HepG2 (cell line): ENCODE results near the gene ZC3H4. TPM values are rescaled to one million over a fixed set of nuclear protein-coding genes. Genes with fewer than 3 reads are reported as not detected.

Experiments
- ARID5B ChIP-seq: IDR thresholded peaks from 2 replicates; pipeline ENCODE4 v1.4.0; 2020; ENCODE audit warnings: mild to moderate bottlenecking, missing genetic modification reagents
- CENPBD1 ChIP-seq: sonication (generic); formaldehyde crosslinking; IDR thresholded peaks from 2 replicates; pipeline ENCODE4 v1.8.0; 2022; ENCODE audit warnings: missing genetic modification reagents, low read depth, mild to moderate bottlenecking, borderline replicate concordance
- CREM ChIP-seq, 2 experiments: sonication (generic) in 1 of 2; formaldehyde crosslinking in 1 of 2; IDR thresholded peaks; 2 replicates each; pipeline versions ENCODE4 v1.4.0 to v1.6.1; 2016 to 2020; ENCODE audit warnings: antibody characterized with exemption in 1 of 2, mild to moderate bottlenecking in 1 of 2, missing genetic modification reagents in 1 of 2
- DPF2 ChIP-seq: sonication (generic); formaldehyde crosslinking; IDR thresholded peaks from 2 replicates; pipeline ENCODE4 v1.4.0; 2020; ENCODE audit warnings: mild to moderate bottlenecking, low read depth, missing genetic modification reagents, borderline replicate concordance
- GATA4 ChIP-seq: sonication (generic); IDR thresholded peaks from 2 replicates; pipeline ENCODE4 v1.6.1; 2016; ENCODE audit warnings: antibody characterized with exemption, low read depth, borderline replicate concordance
- HNF1A ChIP-seq, 2 experiments: sonication (generic) in 1 of 2; formaldehyde crosslinking in 1 of 2; IDR thresholded peaks; 2 replicates each; pipeline versions ENCODE4 v1.4.0 to v1.6.1; 2016 to 2020; ENCODE audit warnings: borderline replicate concordance in 1 of 2, low read depth in 1 of 2, mild to moderate bottlenecking in 1 of 2, missing genetic modification reagents in 1 of 2
- KAT7 ChIP-seq: IDR thresholded peaks from 2 replicates; pipeline ENCODE4 v1.6.1; 2018; ENCODE audit warnings: borderline replicate concordance, missing compliant biosample characterization
- KLF15 ChIP-seq: sonication (generic); formaldehyde crosslinking; IDR thresholded peaks from 2 replicates; pipeline ENCODE4 v1.8.1; 2023; ENCODE audit warnings: borderline replicate concordance, mild to moderate bottlenecking, inconsistent platforms, missing genetic modification reagents, mixed read lengths
- NFIC ChIP-seq: IDR thresholded peaks from 2 replicates; pipeline ENCODE4 v1.6.1; 2012; ENCODE audit warnings: mild to moderate bottlenecking, low read length, inconsistent platforms
- REXO4 ChIP-seq: sonication (generic); formaldehyde crosslinking; IDR thresholded peaks from 2 replicates; pipeline ENCODE4 v1.8.0; 2022; ENCODE audit warnings: missing genetic modification reagents, mild to moderate bottlenecking, borderline replicate concordance
- RFXAP ChIP-seq: sonication (generic); formaldehyde crosslinking; IDR thresholded peaks from 2 replicates; pipeline ENCODE4 v1.4.0; 2020; ENCODE audit warnings: missing genetic modification reagents, borderline replicate concordance
- SATB2 ChIP-seq: sonication (generic); formaldehyde crosslinking; IDR thresholded peaks from 2 replicates; pipeline ENCODE4 v1.5.0; 2020; ENCODE audit warnings: missing genetic modification reagents
- SIX4 ChIP-seq: sonication (generic); formaldehyde crosslinking; IDR thresholded peaks from 2 replicates; pipeline ENCODE4 v1.4.0; 2020; ENCODE audit warnings: missing genetic modification reagents
- SNAPC5 ChIP-seq: sonication (generic); formaldehyde crosslinking; IDR thresholded peaks from 2 replicates; pipeline ENCODE4 v1.8.1; 2023; ENCODE audit warnings: mild to moderate bottlenecking, missing genetic modification reagents, borderline replicate concordance
- ZNF256 ChIP-seq: sonication (generic); formaldehyde crosslinking; conservative IDR thresholded peaks from 2 replicates; pipeline ENCODE4 v1.4.0; 2020; ENCODE audit warnings: missing genetic modification reagents
- ZNF589 ChIP-seq: sonication (generic); formaldehyde crosslinking; conservative IDR thresholded peaks from 2 replicates; pipeline ENCODE4 v1.8.0; 2022; ENCODE audit warnings: mild to moderate bottlenecking, moderate library complexity, missing genetic modification reagents
- ZNF660 ChIP-seq: sonication (generic); formaldehyde crosslinking; IDR thresholded peaks from 2 replicates; pipeline ENCODE4 v1.5.1; 2020; ENCODE audit warnings: mild to moderate bottlenecking, low read depth, missing genetic modification reagents, borderline replicate concordance
- ZNF678 ChIP-seq: sonication (generic); formaldehyde crosslinking; IDR thresholded peaks from 2 replicates; pipeline ENCODE4 v1.4.0; 2020; ENCODE audit warnings: mild to moderate bottlenecking, missing genetic modification reagents
- ZNF773 ChIP-seq: sonication (generic); formaldehyde crosslinking; IDR thresholded peaks from 2 replicates; pipeline ENCODE4 v1.4.0; 2020; ENCODE audit warnings: missing genetic modification reagents, borderline replicate concordance
- ZNF775 ChIP-seq: sonication (generic); formaldehyde crosslinking; IDR thresholded peaks from 2 replicates; pipeline ENCODE4 v1.4.0; 2020; ENCODE audit warnings: missing genetic modification reagents, mild to moderate bottlenecking, moderate library complexity, borderline replicate concordance
- polyA plus RNA-seq, 8 experiments: library from polyadenylated mRNA; depleted of rRNA in 3 of 8; stranded (reverse) in 7 of 8; unstranded in 1 of 8; fragments of >200 nt; fragmentation: Illumina TruSeq in 4 of 8; extraction: Trizol in 4 of 8; gene quantifications; 2 replicates each; pipeline versions ENCODE4 v1.2.1 to v1.2.3, GENCODE V29; 2011 to 2016; ENCODE audit warnings: low read depth in 4 of 8, missing spikeins in 1 of 8, mixed read lengths in 1 of 8; ENCODE audit not compliant: insufficient read depth in 1 of 8
- total RNA-seq, 5 experiments: library from RNA; depleted of rRNA; stranded (reverse); fragments of >200 nt; fragmentation: Illumina TruSeq; extraction: Trizol; gene quantifications; 2 replicates each; pipeline ENCODE4 v1.2.3, GENCODE V29; 2016; ENCODE audit warnings: low read depth in 1 of 5

Gene ZC3H4
- total and polyA plus RNA-seq, 2 of the 13 experiments (the other 11 are each of a cell fraction or from before 2014, with no cell fraction given), result 1.8 to 10.7 TPM

GRCh38 chr19:47107202-47107952 is 6.2 kb downstream of the ZC3H4 start (continued):
- peak; percentile 88 for TF ChIP-seq ARID5B (CRISPR knock-in tag)
- TF ChIP-seq KAT7 (CRISPR knock-in tag), result no peak
- TF ChIP-seq RFXAP, result no peak
- TF ChIP-seq HNF1A (IDR thresholded peaks at IDR 0.05; ENCODE audit: low read depth), result no peak
- TF ChIP-seq HNF1A (CRISPR knock-in tag; IDR thresholded peaks at IDR 0.05; ENCODE audit: borderline replicate concordance), result 0 out of 2 replicates have a peak, but pooled peaks have one; percentile 19
- peak; percentile 67; the same call in 1 of the 2 replicates for TF ChIP-seq DPF2
- TF ChIP-seq ZNF589 (CRISPR knock-in tag), result no peak
- no peak for TF ChIP-seq ZNF678 (CRISPR knock-in tag)
- no peak for TF ChIP-seq SATB2 (CRISPR knock-in tag)
- no peak; the same call in 1 of the 2 replicates for TF ChIP-seq NFIC
- no peak for TF ChIP-seq ZNF773 (CRISPR knock-in tag)
- TF ChIP-seq ZNF660, result no peak
- peak; percentile 41; the same call in 1 of the 2 replicates for TF ChIP-seq GATA4
- TF ChIP-seq KLF15 (CRISPR knock-in tag), result no peak
- TF ChIP-seq CREM (IDR thresholded peaks at IDR 0.05), result peak; percentile 45; the same call in 1 of the 2 replicates
- no peak for TF ChIP-seq CREM (CRISPR knock-in tag; IDR thresholded peaks at IDR 0.05)
- no peak for TF ChIP-seq SNAPC5 (CRISPR knock-in tag)
- TF ChIP-seq ZNF256 (CRISPR knock-in tag), result no peak
- no peak for TF ChIP-seq REXO4 (CRISPR knock-in tag)
- no peak for TF ChIP-seq SIX4 (CRISPR knock-in tag)
- no peak for TF ChIP-seq ZNF775
- TF ChIP-seq CENPBD1 (CRISPR knock-in tag), result no peak
